Vagina (tissue), 2 donors: Measurements from ENCODE around the gene DNM3. TPM values are rescaled to one million over a fixed set of nuclear protein-coding genes. Genes with fewer than 3 reads are reported as not detected.

Experiments used
- DNase-seq, 2 donors: peaks; one replicate each; pipeline ENCODE4 v3.0.0-alpha.2; 2017; ENCODE audit errors: extremely low spot score in 2 of 2
- H3K27ac ChIP-seq: fragments of 200-600 bp; sonication (generic); one replicate; pipeline ENCODE4 v1.5.1; 2019
- H3K27me3 ChIP-seq: fragments of 200-600 bp; sonication (generic); one replicate; pipeline ENCODE4 v1.5.1; 2019
- H3K36me3 ChIP-seq, 2 donors: fragments of 200-600 bp; sonication (generic); one replicate each; pipeline ENCODE4 v1.5.1; 2017 to 2019
- H3K4me1 ChIP-seq: fragments of 200-600 bp; sonication (generic); one replicate; pipeline ENCODE4 v1.5.1; 2019
- H3K4me3 ChIP-seq, 2 donors: fragments of 200-600 bp; sonication (generic); 1 replicate in 1 of 2; 2 replicates in 1 of 2; pipeline ENCODE4 v1.5.1; 2016 to 2019
- H3K9me3 ChIP-seq: fragments of 200-600 bp; sonication (generic); one replicate; pipeline ENCODE4 v1.5.1; 2019
- POLR2A ChIP-seq, 2 donors: fragments of 450-650 bp; IDR thresholded peaks; one replicate each; pipeline ENCODE4 v1.6.1; 2017; ENCODE audit warnings: antibody characterized with exemption in 2 of 2, mild to moderate bottlenecking in 2 of 2, moderate library complexity in 2 of 2
- POLR2AphosphoS5 ChIP-seq, 2 donors: sonication (generic); formaldehyde crosslinking; IDR thresholded peaks; one replicate each; pipeline ENCODE4 v1.9.0; 2017; ENCODE audit warnings: antibody characterized with exemption in 2 of 2, mild to moderate bottlenecking in 2 of 2, low read depth in 1 of 2; ENCODE audit not compliant: insufficient read depth in 1 of 2
- intact Hi-C: fragments of 100-400 bp; cut with DNase I; formaldehyde crosslinking; loops from one replicate; pipeline ENCODE4 v1.15.1; 2023
- total RNA-seq: library from RNA; depleted of rRNA; stranded (reverse); fragments of >200 nt; gene quantifications from one replicate; pipeline ENCODE4 v1.2.3, GENCODE V29; 2016
- TF ChIP-seq, protein P1 (sequence below), 3 experiments: fragments of 450-650 bp in 2 of 3; fragments of 200-600 bp in 1 of 3; sonication (generic) in 1 of 3; IDR thresholded peaks; one replicate each; pipeline ENCODE4 v1.5.1; 2017 to 2019; ENCODE audit warnings: antibody characterized with exemption in 3 of 3, mild to moderate bottlenecking in 2 of 3, moderate library complexity in 2 of 3

Gene DNM3
- total RNA-seq, 1 donor from 2014 or later = 15.5 TPM

DNA sequence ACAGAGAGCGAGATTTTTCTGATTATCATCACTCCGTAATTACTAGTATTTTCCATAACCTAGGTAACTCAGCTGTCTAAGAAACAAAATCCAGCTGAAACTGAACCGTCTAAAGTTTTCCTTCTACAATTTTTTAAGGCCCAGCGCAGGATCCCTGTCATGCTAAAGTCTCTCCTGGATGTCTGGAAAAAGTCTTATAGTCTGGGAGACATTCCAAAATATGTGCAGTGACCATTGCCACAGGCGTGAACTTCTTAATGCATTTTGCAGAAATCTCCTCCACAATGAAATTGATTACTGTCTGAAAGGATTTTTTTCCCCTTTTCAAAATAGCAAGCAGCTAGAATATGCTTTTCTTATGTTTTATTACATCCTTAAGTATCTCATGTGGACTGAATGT, 369.9 kb downstream of the DNM3 start:
- no peak overlapping the region for H3K27ac ChIP-seq
- H3K4me1 ChIP-seq = no peaks in the 10 kb centered on the region
- H3K36me3 ChIP-seq = no peaks in the 10 kb centered on the region
- no peaks in the 10 kb centered on the region for H3K27me3 ChIP-seq
- H3K4me3 ChIP-seq = no peak overlapping the region
- TF ChIP-seq, protein P1, sequence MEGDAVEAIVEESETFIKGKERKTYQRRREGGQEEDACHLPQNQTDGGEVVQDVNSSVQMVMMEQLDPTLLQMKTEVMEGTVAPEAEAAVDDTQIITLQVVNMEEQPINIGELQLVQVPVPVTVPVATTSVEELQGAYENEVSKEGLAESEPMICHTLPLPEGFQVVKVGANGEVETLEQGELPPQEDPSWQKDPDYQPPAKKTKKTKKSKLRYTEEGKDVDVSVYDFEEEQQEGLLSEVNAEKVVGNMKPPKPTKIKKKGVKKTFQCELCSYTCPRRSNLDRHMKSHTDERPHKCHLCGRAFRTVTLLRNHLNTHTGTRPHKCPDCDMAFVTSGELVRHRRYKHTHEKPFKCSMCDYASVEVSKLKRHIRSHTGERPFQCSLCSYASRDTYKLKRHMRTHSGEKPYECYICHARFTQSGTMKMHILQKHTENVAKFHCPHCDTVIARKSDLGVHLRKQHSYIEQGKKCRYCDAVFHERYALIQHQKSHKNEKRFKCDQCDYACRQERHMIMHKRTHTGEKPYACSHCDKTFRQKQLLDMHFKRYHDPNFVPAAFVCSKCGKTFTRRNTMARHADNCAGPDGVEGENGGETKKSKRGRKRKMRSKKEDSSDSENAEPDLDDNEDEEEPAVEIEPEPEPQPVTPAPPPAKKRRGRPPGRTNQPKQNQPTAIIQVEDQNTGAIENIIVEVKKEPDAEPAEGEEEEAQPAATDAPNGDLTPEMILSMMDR (IDR thresholded peaks at IDR 0.05) = no peak
- TF ChIP-seq POLR2A (IDR thresholded peaks at IDR 0.05) (no peak), POLR2AphosphoS5 (IDR thresholded peaks at IDR 0.05; ENCODE audit: insufficient read depth in 1 of 2, low read depth in 1 of 2) (no peak)
- intact Hi-C loops = no loop called here
- DNase-seq = no peak
- no peaks in the 10 kb centered on the region for H3K9me3 ChIP-seq

DNA sequence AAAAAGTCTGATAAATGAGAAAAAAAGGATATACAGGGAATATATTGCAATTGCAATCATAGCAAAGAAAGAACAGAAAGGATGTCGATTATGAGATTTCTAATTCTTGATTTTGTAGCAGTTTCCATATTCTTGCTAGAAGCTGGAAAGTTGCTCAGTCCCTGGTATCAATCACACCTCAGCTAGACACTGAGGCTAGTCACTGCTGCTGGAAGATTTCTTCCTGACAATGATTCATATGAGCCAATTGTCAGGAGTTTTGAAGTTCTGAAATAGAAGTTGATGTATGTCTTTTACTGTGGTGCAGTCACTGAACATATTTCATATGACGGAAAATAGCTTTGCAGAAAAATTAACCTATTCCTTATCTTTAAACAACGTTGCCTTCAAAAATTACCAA, 370.8 kb downstream of the DNM3 start:
- Histone ChIP-seq H3K9me3 (no peaks in the 10 kb centered on the region), H3K4me1 (no peaks in the 10 kb centered on the region), H3K4me3 (no peak overlapping the region), H3K27ac (no peak overlapping the region), H3K36me3 (no peaks in the 10 kb centered on the region), H3K27me3 (no peaks in the 10 kb centered on the region)
- DNase-seq = no peak
- TF ChIP-seq POLR2AphosphoS5 (IDR thresholded peaks at IDR 0.05; ENCODE audit: insufficient read depth in 1 of 2, low read depth in 1 of 2) = no peak
- intact Hi-C loops = no loop called here

- TF ChIP-seq, protein P1 (IDR thresholded peaks at IDR 0.05) = no peak
- TF ChIP-seq POLR2A (IDR thresholded peaks at IDR 0.05) (no peak), POLR2AphosphoS5 (IDR thresholded peaks at IDR 0.05; ENCODE audit: insufficient read depth in 1 of 2, low read depth in 1 of 2) (no peak)
- no peaks in the 10 kb centered on the region for H3K36me3 ChIP-seq
- H3K4me3 ChIP-seq = no peak overlapping the region
- no peaks in the 10 kb centered on the region for H3K27me3 ChIP-seq
- H3K9me3 ChIP-seq = no peaks in the 10 kb centered on the region
- no peak for DNase-seq
- intact Hi-C loops = no loop called here
- H3K4me1 ChIP-seq = no peaks in the 10 kb centered on the region
- no peak overlapping the region for H3K27ac ChIP-seq
Measured at GRCh38 chr1:172215006-172215405, 373.7 kb downstream of the DNM3 start.

DNA sequence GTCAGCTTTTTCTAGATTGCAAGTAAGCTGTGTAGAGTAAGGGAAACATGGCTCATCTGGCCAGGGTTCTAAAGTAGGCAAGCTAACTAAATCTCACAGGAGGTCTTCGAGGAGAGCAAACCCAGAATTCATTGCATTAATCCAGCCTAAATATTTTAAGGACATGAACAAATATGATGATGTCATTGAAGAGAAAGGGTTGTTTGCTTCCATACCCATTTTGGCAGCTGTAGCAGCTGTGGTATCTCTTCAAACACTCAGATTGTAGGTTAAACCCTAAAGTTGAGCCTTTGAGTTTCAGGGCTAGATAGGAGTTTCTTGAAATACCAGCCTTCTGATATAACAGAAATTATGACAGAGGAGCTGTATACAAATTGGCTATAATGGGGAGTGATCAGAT, 378.7 kb downstream of the DNM3 start:
- TF ChIP-seq POLR2A (IDR thresholded peaks at IDR 0.05) = no peak
- TF ChIP-seq POLR2AphosphoS5 (IDR thresholded peaks at IDR 0.05; ENCODE audit: insufficient read depth in 1 of 2, low read depth in 1 of 2) = no peak
- TF ChIP-seq, protein P1 (IDR thresholded peaks at IDR 0.05) = no peak
- intact Hi-C loops = no loop called here

GRCh38 chr1:172220376-172220775, 379.1 kb downstream of the DNM3 start:
- Histone ChIP-seq H3K36me3 (no peaks in the 10 kb centered on the region), H3K27ac (no peak overlapping the region), H3K27me3 (no peaks in the 10 kb centered on the region), H3K4me1 (no peaks in the 10 kb centered on the region), H3K4me3 (no peak overlapping the region), H3K9me3 (no peaks in the 10 kb centered on the region)
- TF ChIP-seq POLR2A (IDR thresholded peaks at IDR 0.05) = no peak
- TF ChIP-seq POLR2AphosphoS5 (IDR thresholded peaks at IDR 0.05; ENCODE audit: insufficient read depth in 1 of 2, low read depth in 1 of 2) = no peak
- TF ChIP-seq, protein P1 (IDR thresholded peaks at IDR 0.05) = no peak
- intact Hi-C loops = no loop called here
- no peak for DNase-seq

More for the DNA sequence above, 378.7 kb downstream of the DNM3 start:
- H3K4me1 ChIP-seq = no peaks in the 10 kb centered on the region
- no peaks in the 10 kb centered on the region for H3K36me3 ChIP-seq
- DNase-seq = no peak
- no peaks in the 10 kb centered on the region for H3K27me3 ChIP-seq
- H3K27ac ChIP-seq = no peak overlapping the region
- no peak overlapping the region for H3K4me3 ChIP-seq
- H3K9me3 ChIP-seq = no peaks in the 10 kb centered on the region
